Neural progenitor cell (in vitro differentiated cells): ENCODE results near the gene KCNE4. TPM values are rescaled to one million over a fixed set of nuclear protein-coding genes. Genes with fewer than 3 reads are reported as not detected.

Experiments
- DNase-seq: peaks from one replicate; pipeline ENCODE4 v3.0.0-alpha.2; 2016; ENCODE audit warnings: low spot score
- H2AFZ ChIP-seq: fragments of 200-600 bp; sonication (generic); replicated peaks from 2 replicates; pipeline ENCODE4 v1.6.1; 2016; ENCODE audit warnings: antibody characterized with exemption
- H3F3A ChIP-seq: fragments of 200-600 bp; sonication (generic); 2 replicates; pipeline ENCODE4 v1.6.1; 2016; ENCODE audit warnings: antibody characterized with exemption, low read depth
- H3K27ac ChIP-seq: fragments of 200-600 bp; sonication (generic); 2 replicates; pipeline ENCODE4 v1.5.1; 2016; ENCODE audit warnings: mild to moderate bottlenecking
- H3K27me3 ChIP-seq: fragments of 200-600 bp; sonication (generic); 2 replicates; pipeline ENCODE4 v1.6.1; 2016; ENCODE audit warnings: mild to moderate bottlenecking, moderate library complexity
- H3K36me3 ChIP-seq: fragments of 200-600 bp; sonication (generic); 2 replicates; pipeline ENCODE4 v1.5.1; 2016
- H3K4me1 ChIP-seq: fragments of 200-600 bp; sonication (generic); 2 replicates; pipeline ENCODE4 v1.6.1; 2016; ENCODE audit warnings: mixed run types
- H3K4me2 ChIP-seq: fragments of 200-600 bp; sonication (generic); 2 replicates; pipeline ENCODE4 v1.6.1; 2016
- H3K4me3 ChIP-seq: fragments of 200-600 bp; sonication (generic); 2 replicates; pipeline ENCODE4 v1.5.1; 2016
- H3K79me2 ChIP-seq: fragments of 200-600 bp; sonication (generic); 2 replicates; pipeline ENCODE4 v1.6.1; 2016; ENCODE audit warnings: low read depth
- H3K9ac ChIP-seq: fragments of 200-600 bp; sonication (generic); 2 replicates; pipeline ENCODE4 v1.6.1; 2016
- H3K9me3 ChIP-seq: fragments of 200-600 bp; sonication (generic); 2 replicates; pipeline ENCODE4 v1.5.1; 2016; ENCODE audit warnings: low read depth
- H4K20me1 ChIP-seq: fragments of 200-600 bp; sonication (generic); 2 replicates; pipeline ENCODE4 v1.6.1; 2016; ENCODE audit warnings: low read depth
- H3K27ac Mint-ChIP-seq: 3 replicates; pipeline ENCODE4 v1.8.0; 2021; ENCODE audit warnings: mixed read lengths
- H3K27me3 Mint-ChIP-seq: 2 replicates; pipeline ENCODE4 v1.8.0; 2022; ENCODE audit warnings: low read depth, mild to moderate bottlenecking, inconsistent platforms, moderate library complexity, mixed read lengths; ENCODE audit not compliant: insufficient read depth
- H3K36me3 Mint-ChIP-seq: 3 replicates; pipeline ENCODE4 v1.8.0; 2021; ENCODE audit warnings: mixed read lengths
- H3K4me1 Mint-ChIP-seq: 3 replicates; pipeline ENCODE4 v1.8.0; 2021; ENCODE audit warnings: mixed read lengths
- H3K4me3 Mint-ChIP-seq: 3 replicates; pipeline ENCODE4 v1.8.0; 2021; ENCODE audit warnings: mild to moderate bottlenecking, moderate library complexity, mixed read lengths
- H3K9me3 Mint-ChIP-seq: 3 replicates; pipeline ENCODE4 v1.8.0; 2020; ENCODE audit warnings: mixed read lengths
- EZH2 ChIP-seq: fragments of 200-600 bp; sonication (generic); IDR thresholded peaks from 2 replicates; pipeline ENCODE4 v1.6.1; 2017; ENCODE audit warnings: antibody characterized with exemption, mild to moderate bottlenecking, moderate library complexity
- EZH2phosphoT487 ChIP-seq: fragments of 200-600 bp; sonication (generic); IDR thresholded peaks from 2 replicates; pipeline ENCODE4 v1.6.1; 2017; ENCODE audit warnings: antibody characterized with exemption
- total RNA-seq: library from RNA; depleted of rRNA; stranded (reverse); fragments of >200 nt; gene quantifications from 2 replicates; pipeline ENCODE4 v1.2.3, GENCODE V29; 2015; ENCODE audit warnings: low replicate concordance
- TF ChIP-seq, protein P1 (sequence below): fragments of 200-600 bp; sonication (generic); IDR thresholded peaks from 2 replicates; pipeline ENCODE4 v1.5.1; 2017; ENCODE audit warnings: antibody characterized with exemption, mild to moderate bottlenecking

The KCNE4 gene
- total RNA-seq, 1 donor from 2014 or later, result not detected

DNA sequence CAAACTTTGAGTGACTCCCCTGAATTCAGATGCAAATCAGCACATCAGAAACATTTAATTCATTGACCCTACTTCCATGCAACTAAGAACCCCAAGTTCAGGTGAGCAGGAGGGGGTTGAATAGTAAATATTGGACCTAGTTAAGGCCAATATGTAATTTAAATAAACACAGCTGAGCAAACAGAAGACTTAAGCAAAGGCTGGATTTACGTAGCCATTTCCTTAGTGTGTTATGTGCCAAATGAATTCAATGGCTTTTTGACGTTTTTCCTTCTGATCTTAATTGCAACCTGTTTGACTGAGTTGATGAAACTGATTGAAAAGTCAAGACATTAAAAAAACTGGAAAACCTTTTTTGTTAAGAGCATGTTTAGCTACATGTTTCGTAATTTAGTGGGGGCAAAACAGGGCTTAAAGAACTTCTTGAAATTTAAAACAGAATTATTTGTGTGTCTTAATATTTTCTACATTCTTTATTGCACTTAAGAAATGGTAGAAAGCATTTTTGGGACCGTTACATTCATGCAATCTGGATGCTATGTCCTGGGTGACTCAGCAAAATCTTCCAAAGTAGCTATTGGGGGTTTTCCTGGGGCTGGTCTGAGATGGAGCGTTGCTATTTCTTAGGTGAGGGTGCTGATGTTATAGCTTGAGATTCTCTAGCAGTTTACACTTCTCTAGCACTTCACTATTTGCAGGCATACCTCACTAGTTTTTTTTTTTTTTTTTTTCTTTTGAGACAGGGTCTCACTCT lies 25.5 kb upstream of the KCNE4 start:
- H2AFZ ChIP-seq, result no peak overlapping the region
- no peaks in the 10 kb centered on the region for H3K36me3 ChIP-seq
- no peak overlapping the region for H3K9ac ChIP-seq
- no peaks in the 10 kb centered on the region for H3F3A ChIP-seq
- Mint-ChIP-seq H3K27me3 (no peaks in the 10 kb centered on the region), H3K36me3 (no peaks in the 10 kb centered on the region), H3K4me3 (no peak overlapping the region), H3K9me3 (no peaks in the 10 kb centered on the region), H3K27ac (no peak overlapping the region), H3K4me1 (peaks cover 3% of the 10 kb centered on the region)
- no peak for DNase-seq
- H3K4me1 ChIP-seq, result no peaks in the 10 kb centered on the region
- no peaks in the 10 kb centered on the region for H3K27me3 ChIP-seq
- H3K79me2 ChIP-seq, result no peaks in the 10 kb centered on the region
- no peak overlapping the region for H3K27ac ChIP-seq
- no peak overlapping the region for H3K4me2 ChIP-seq
- no peaks in the 10 kb centered on the region for H3K9me3 ChIP-seq
- H4K20me1 ChIP-seq, result no peaks in the 10 kb centered on the region
- H3K4me3 ChIP-seq, result no peak overlapping the region
- TF ChIP-seq, protein P1, sequence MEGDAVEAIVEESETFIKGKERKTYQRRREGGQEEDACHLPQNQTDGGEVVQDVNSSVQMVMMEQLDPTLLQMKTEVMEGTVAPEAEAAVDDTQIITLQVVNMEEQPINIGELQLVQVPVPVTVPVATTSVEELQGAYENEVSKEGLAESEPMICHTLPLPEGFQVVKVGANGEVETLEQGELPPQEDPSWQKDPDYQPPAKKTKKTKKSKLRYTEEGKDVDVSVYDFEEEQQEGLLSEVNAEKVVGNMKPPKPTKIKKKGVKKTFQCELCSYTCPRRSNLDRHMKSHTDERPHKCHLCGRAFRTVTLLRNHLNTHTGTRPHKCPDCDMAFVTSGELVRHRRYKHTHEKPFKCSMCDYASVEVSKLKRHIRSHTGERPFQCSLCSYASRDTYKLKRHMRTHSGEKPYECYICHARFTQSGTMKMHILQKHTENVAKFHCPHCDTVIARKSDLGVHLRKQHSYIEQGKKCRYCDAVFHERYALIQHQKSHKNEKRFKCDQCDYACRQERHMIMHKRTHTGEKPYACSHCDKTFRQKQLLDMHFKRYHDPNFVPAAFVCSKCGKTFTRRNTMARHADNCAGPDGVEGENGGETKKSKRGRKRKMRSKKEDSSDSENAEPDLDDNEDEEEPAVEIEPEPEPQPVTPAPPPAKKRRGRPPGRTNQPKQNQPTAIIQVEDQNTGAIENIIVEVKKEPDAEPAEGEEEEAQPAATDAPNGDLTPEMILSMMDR, result no peak
- TF ChIP-seq EZH2phosphoT487 (no peak), EZH2 (no peak)

DNA sequence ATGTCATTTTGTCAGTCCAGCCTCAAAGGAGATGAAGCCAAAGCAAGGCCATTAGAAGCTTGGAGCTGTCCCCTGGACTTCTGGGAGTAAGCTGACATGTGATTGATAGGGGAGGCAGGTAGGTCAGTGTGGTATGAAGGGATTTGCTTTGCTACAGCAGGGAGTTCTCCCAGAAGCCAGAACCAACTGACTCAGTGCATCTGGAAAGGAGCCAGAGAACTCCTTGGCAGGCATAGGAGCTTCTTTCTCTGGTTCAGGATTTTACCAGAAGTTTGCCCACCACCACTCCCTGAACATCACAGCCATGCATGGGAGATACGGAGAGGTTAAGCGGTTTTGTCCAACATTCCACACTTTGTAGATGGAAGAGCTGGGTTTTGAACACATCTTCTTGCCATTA lies 24.5 kb upstream of the KCNE4 start:
- H3K4me1 Mint-ChIP-seq, result no peaks in the 10 kb centered on the region
- no peaks in the 10 kb centered on the region for H3F3A ChIP-seq
- H3K4me2 ChIP-seq, result no peak overlapping the region
- H3K9me3 Mint-ChIP-seq, result peaks cover 3% of the 10 kb centered on the region
- no peaks in the 10 kb centered on the region for H3K36me3 Mint-ChIP-seq
- no peaks in the 10 kb centered on the region for H3K4me1 ChIP-seq
- no peaks in the 10 kb centered on the region for H3K27me3 Mint-ChIP-seq
- no peak overlapping the region for H3K27ac Mint-ChIP-seq
- H4K20me1 ChIP-seq, result no peaks in the 10 kb centered on the region
- H3K9ac ChIP-seq, result no peak overlapping the region
- no peaks in the 10 kb centered on the region for H3K79me2 ChIP-seq
- no peaks in the 10 kb centered on the region for H3K9me3 ChIP-seq
- no peak overlapping the region for H3K27ac ChIP-seq
- no peak for DNase-seq
- H3K4me3 ChIP-seq, result no peak overlapping the region
- H3K4me3 Mint-ChIP-seq, result no peak overlapping the region
- no peaks in the 10 kb centered on the region for H3K27me3 ChIP-seq
- TF ChIP-seq, protein P1, result no peak
- TF ChIP-seq EZH2 (no peak), EZH2phosphoT487 (no peak)
- no peaks in the 10 kb centered on the region for H3K36me3 ChIP-seq
- H2AFZ ChIP-seq, result no peak overlapping the region

DNA sequence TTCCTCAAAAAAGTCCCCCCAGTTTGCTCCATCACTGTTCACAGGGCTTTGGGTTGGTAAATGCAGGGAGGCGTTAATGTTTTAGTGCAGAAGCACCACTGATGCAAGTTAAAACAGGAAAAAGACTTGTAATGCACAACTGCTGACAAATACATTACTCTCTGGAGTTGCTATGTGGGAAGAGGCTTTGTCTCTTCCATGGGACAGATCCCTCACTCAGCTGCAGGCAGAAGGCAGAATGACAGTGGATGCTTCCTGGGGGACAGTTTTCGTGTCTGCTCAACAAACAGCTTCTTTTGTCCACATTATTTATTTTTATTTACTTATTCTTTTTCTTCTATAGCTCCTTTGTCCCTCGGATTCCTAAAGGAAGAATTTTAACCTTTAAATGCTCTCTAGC lies 22.7 kb upstream of the KCNE4 start:
- Histone ChIP-seq H2AFZ (no peak overlapping the region), H3K27ac (no peak overlapping the region), H3K4me2 (no peak overlapping the region), H3K4me1 (no peaks in the 10 kb centered on the region), H3F3A (no peaks in the 10 kb centered on the region), H3K79me2 (no peaks in the 10 kb centered on the region), H3K27me3 (no peaks in the 10 kb centered on the region), H4K20me1 (no peaks in the 10 kb centered on the region), H3K9ac (no peak overlapping the region), H3K4me3 (no peak overlapping the region), H3K9me3 (no peaks in the 10 kb centered on the region), H3K36me3 (no peaks in the 10 kb centered on the region)
- Mint-ChIP-seq H3K27me3 (no peaks in the 10 kb centered on the region), H3K4me3 (no peak overlapping the region), H3K27ac (no peak overlapping the region), H3K36me3 (peaks cover 2% of the 10 kb centered on the region), H3K9me3 (peaks cover 6% of the 10 kb centered on the region), H3K4me1 (no peaks in the 10 kb centered on the region)
- no peak for DNase-seq
- TF ChIP-seq EZH2phosphoT487, result no peak
- TF ChIP-seq, protein P1, result no peak
- TF ChIP-seq EZH2, result no peak
